Cardiac fibroblast (primary cell): ENCODE results near the gene IGFBP6.

Experiments used
- DNase-seq, 2 donors: peaks; one replicate each; pipeline versions ENCODE4 v3.0.0 to v3.0.0-alpha.2; 2010; ENCODE audit warnings: low read depth in 2 of 2
- H3K4me3 ChIP-seq, 2 donors: replicated peaks in 1 of 2; 1 replicate in 1 of 2; 2 replicates in 1 of 2; pipeline ENCODE4 v1.5.1; 2011; ENCODE audit warnings: low read depth in 2 of 2, low read length in 2 of 2, mild to moderate bottlenecking in 2 of 2, moderate library complexity in 1 of 2
- CTCF ChIP-seq: IDR thresholded peaks from one replicate; pipeline ENCODE4 v1.5.1; 2011; ENCODE audit warnings: low read depth, mild to moderate bottlenecking, low read length, inconsistent platforms

IGFBP6 gene

GRCh38 chr12:53055471-53056266 is 41.8 kb upstream of the IGFBP6 start:
- H3K4me3 ChIP-seq, result no peak overlapping the region
- TF ChIP-seq CTCF, result no peak
- no peak for DNase-seq

GRCh38 chr12:53056296-53056695 is 41.2 kb upstream of the IGFBP6 start:
- no peak overlapping the region for H3K4me3 ChIP-seq
- no peak for TF ChIP-seq CTCF
- no peak for DNase-seq

- no peak overlapping the region for H3K4me3 ChIP-seq
- TF ChIP-seq CTCF, result no peak
- no peak for DNase-seq
Observed at GRCh38 chr12:53056901-53057300, 40.6 kb upstream of the IGFBP6 start.

- H3K4me3 ChIP-seq, result no peak overlapping the region
- no peak for TF ChIP-seq CTCF
- DNase-seq, result no peak
Observed at GRCh38 chr12:53057816-53058500, 39.5 kb upstream of the IGFBP6 start.

- no peak for DNase-seq
- H3K4me3 ChIP-seq, result no peak overlapping the region
- no peak for TF ChIP-seq CTCF
Observed at GRCh38 chr12:53058674-53059433, 38.6 kb upstream of the IGFBP6 start.

- TF ChIP-seq CTCF, result no peak
- H3K4me3 ChIP-seq, result no peak overlapping the region
- DNase-seq, result no peak
Observed at GRCh38 chr12:53059434-53060063, 37.9 kb upstream of the IGFBP6 start.
